Suprapubic skin (tissue), 4 donors: ENCODE results near the gene BBC3.
"Not testable (repeated sequence)": the region's sequence is repeated elsewhere in the genome, so short reads cannot be mapped to it uniquely, and the experiment has no call there.

ENCODE experiments used
- POLR2A ChIP-seq, 2 donors: fragments of 450-650 bp; IDR thresholded peaks; one replicate each; pipeline ENCODE4 v1.6.1; 2017; ENCODE audit warnings: antibody characterized with exemption in 2 of 2, mild to moderate bottlenecking in 2 of 2, moderate library complexity in 2 of 2
- POLR2AphosphoS5 ChIP-seq, 3 donors: sonication (generic); formaldehyde crosslinking; IDR thresholded peaks; one replicate each; pipeline ENCODE4 v1.6.1; 2017; ENCODE audit warnings: antibody characterized with exemption in 3 of 3

GRCh38 chr19:47261946-47262793 is 31.2 kb upstream of the BBC3 start:
- TF ChIP-seq POLR2AphosphoS5, POLR2A (IDR thresholded peaks at IDR 0.05): not testable (repeated sequence)
